Esophagus muscularis mucosa (tissue), 4 donors: Measurements from ENCODE around the gene LTA4H. TPM values are rescaled to one million over a fixed set of nuclear protein-coding genes. Genes with fewer than 3 reads are reported as not detected.
A peak's percentile ranks its signal among the peaks of the same experiment; 100 is the strongest.

Experiments used
- DNase-seq: peaks from one replicate; pipeline ENCODE4 v3.0.0-alpha.2; 2017; ENCODE audit errors: extremely low spot score
- H3K27ac ChIP-seq, 4 donors: fragments of 200-600 bp; sonication (generic); replicated peaks in 1 of 4; 1 replicate in 3 of 4; 2 replicates in 1 of 4; pipeline ENCODE4 v1.5.1; 2016 to 2019; ENCODE audit warnings: mild to moderate bottlenecking in 1 of 4
- H3K27me3 ChIP-seq, 4 donors: fragments of 200-600 bp; sonication (generic); one replicate each; pipeline versions ENCODE4 v1.5.1 to v1.6.0; 2016 to 2019
- H3K36me3 ChIP-seq, 4 donors: fragments of 200-600 bp; sonication (generic); one replicate each; pipeline ENCODE4 v1.5.1; 2016 to 2019
- H3K4me1 ChIP-seq, 4 donors: fragments of 200-600 bp; sonication (generic); one replicate each; pipeline ENCODE4 v1.5.1; 2016 to 2019
- H3K4me3 ChIP-seq, 4 donors: fragments of 200-600 bp; sonication (generic); 1 replicate in 2 of 4; 2 replicates in 2 of 4; pipeline ENCODE4 v1.5.1; 2016 to 2019; ENCODE audit warnings: mild to moderate bottlenecking in 4 of 4, moderate library complexity in 1 of 4
- H3K9me3 ChIP-seq, 4 donors: fragments of 200-600 bp; sonication (generic); 1 replicate in 3 of 4; 2 replicates in 1 of 4; pipeline ENCODE4 v1.5.1; 2016 to 2019
- CTCF ChIP-seq, 3 experiments: fragments of 200-600 bp in 2 of 3; fragments of 450-650 bp in 1 of 3; sonication (generic) in 2 of 3; IDR thresholded peaks; one replicate each; pipeline ENCODE4 v1.5.1; 2017 to 2019; ENCODE audit warnings: antibody characterized with exemption in 3 of 3, mild to moderate bottlenecking in 2 of 3, moderate library complexity in 1 of 3
- EP300 ChIP-seq: sonication (generic); formaldehyde crosslinking; IDR thresholded peaks from one replicate; pipeline ENCODE4 v1.6.1; 2017; ENCODE audit warnings: antibody characterized with exemption
- POLR2A ChIP-seq: fragments of 450-650 bp; IDR thresholded peaks from one replicate; pipeline ENCODE4 v1.6.1; 2017; ENCODE audit warnings: antibody characterized with exemption, moderate library complexity, mild to moderate bottlenecking, low read depth
- POLR2AphosphoS5 ChIP-seq, 2 donors: sonication (generic); formaldehyde crosslinking; IDR thresholded peaks; one replicate each; pipeline ENCODE4 v1.6.1; 2017; ENCODE audit warnings: antibody characterized with exemption in 2 of 2
- WGBS: methylation state at CpG from one replicate; pipeline ENCODE4 v1.1.5; 2018; 5-methylcytosine and 5-hydroxymethylcytosine counted together
- intact Hi-C: fragments of 100-400 bp; cut with DNase I; formaldehyde crosslinking; loops from one replicate; pipeline ENCODE4 v1.15.1; 2023
- total RNA-seq, 4 donors: library from RNA; depleted of rRNA; stranded (reverse); fragments of >200 nt; gene quantifications; one replicate each; pipeline versions ENCODE4 v1.1.0 to v1.2.1, GENCODE V29; 2016

The LTA4H gene
- total RNA-seq, 4 donors from 2014 or later = 47.8 to 75.0 (median 64.5) TPM

- no peaks in the 10 kb centered on the region for H3K27me3 ChIP-seq
- no peaks in the 10 kb centered on the region for H3K36me3 ChIP-seq
- intact Hi-C loops = loop anchor here (10.0 kb wide), 1 partner anchor 165 kb away; no protein-coding TSS in a partner anchor
- DNase-seq = peak; percentile 47
- TF ChIP-seq EP300 = no peak
- TF ChIP-seq POLR2A = no peak
- TF ChIP-seq CTCF (IDR thresholded peaks at IDR 0.05) = no peak
- no peak for TF ChIP-seq POLR2AphosphoS5 (IDR thresholded peaks at IDR 0.05)
- no peak overlapping the region for H3K4me3 ChIP-seq
- H3K27ac ChIP-seq = no peak overlapping the region
- no peaks in the 10 kb centered on the region for H3K4me1 ChIP-seq
- H3K9me3 ChIP-seq = no peaks in the 10 kb centered on the region
- 47% methylated on average over 4 of the region's 4 CpGs for WGBS
Measured at GRCh38 chr12:95989504-95990123, 45.8 kb downstream of the LTA4H start.

- intact Hi-C loops = no loop called here
- no peaks in the 10 kb centered on the region for H3K27me3 ChIP-seq
- 87% methylated on average over 11 of the region's 11 CpGs for WGBS
- no peak for TF ChIP-seq POLR2A
- TF ChIP-seq EP300 = no peak
- no peak for TF ChIP-seq POLR2AphosphoS5 (IDR thresholded peaks at IDR 0.05)
- TF ChIP-seq CTCF (IDR thresholded peaks at IDR 0.05) = no peak
- no peaks in the 10 kb centered on the region for H3K4me1 ChIP-seq
- H3K36me3 ChIP-seq = no peaks in the 10 kb centered on the region
- no peak overlapping the region for H3K27ac ChIP-seq
- H3K4me3 ChIP-seq = no peak overlapping the region
- DNase-seq = peak; percentile 78
- no peaks in the 10 kb centered on the region for H3K9me3 ChIP-seq
Measured at GRCh38 chr12:95988506-95989275, 46.7 kb downstream of the LTA4H start.

- intact Hi-C loops = no loop called here
- Histone ChIP-seq H3K27ac (no peak overlapping the region), H3K4me1 (no peaks in the 10 kb centered on the region), H3K4me3 (no peak overlapping the region), H3K36me3 (no peaks in the 10 kb centered on the region), H3K27me3 (no peaks in the 10 kb centered on the region), H3K9me3 (no peaks in the 10 kb centered on the region)
- WGBS = 72% methylated on average over 14 of the region's 14 CpGs
- peak; percentile 57 for DNase-seq
- TF ChIP-seq EP300 = no peak
- no peak for TF ChIP-seq POLR2A
- no peak for TF ChIP-seq CTCF (IDR thresholded peaks at IDR 0.05)
- TF ChIP-seq POLR2AphosphoS5 (IDR thresholded peaks at IDR 0.05) = no peak
Measured at GRCh38 chr12:95986635-95987570, 48.5 kb downstream of the LTA4H start.

GRCh38 chr12:95984682-95985081, 50.7 kb downstream of the LTA4H start:
- H3K4me3 ChIP-seq = no peak overlapping the region
- no peaks in the 10 kb centered on the region for H3K36me3 ChIP-seq
- no peak for TF ChIP-seq EP300
- no peak for TF ChIP-seq POLR2AphosphoS5 (IDR thresholded peaks at IDR 0.05)
- TF ChIP-seq POLR2A = no peak
- no peak for TF ChIP-seq CTCF (IDR thresholded peaks at IDR 0.05)
- DNase-seq = no peak
- H3K4me1 ChIP-seq = no peaks in the 10 kb centered on the region
- H3K9me3 ChIP-seq = no peaks in the 10 kb centered on the region
- no peak overlapping the region for H3K27ac ChIP-seq
- intact Hi-C loops = no loop called here
- 93% methylated on average over 1 of the region's 1 CpG for whole genome bisulfite sequencing
- no peaks in the 10 kb centered on the region for H3K27me3 ChIP-seq
